GM21360 (cell line): ENCODE results near the gene HAND2.
A peak's percentile ranks its signal among the peaks of the same experiment; 100 is the strongest.

Source experiments
- ATAC-seq: cut with Tn5 transposase; IDR thresholded peaks from one replicate; pipeline ENCODE4 v1.9.1; 2021; ENCODE audit warnings: mild to moderate bottlenecking, moderate library complexity; ENCODE audit not compliant: unreplicated experiment

The HAND2 gene

DNA sequence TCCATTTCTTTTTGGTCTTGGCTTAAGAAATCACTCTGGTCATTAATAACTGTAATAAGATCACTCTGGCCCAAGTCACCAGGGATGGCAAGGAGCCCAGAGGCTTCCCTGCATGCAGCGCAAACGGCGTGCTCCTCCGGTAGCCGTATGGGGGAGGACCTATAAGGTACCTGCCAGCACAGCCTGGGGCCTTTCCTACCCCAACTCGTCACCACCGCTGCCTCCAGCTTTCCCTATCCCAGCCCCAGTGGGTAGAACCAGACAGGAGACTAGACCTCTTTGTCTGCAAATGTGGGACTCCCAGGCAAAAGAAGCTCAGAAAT, 25.9 kb downstream of the HAND2 start:
- ATAC-seq = no peak

- ATAC-seq = no peak
These were observed 26.5 kb downstream of the HAND2 start for GRCh38 chr4:173503330-173504180.

DNA sequence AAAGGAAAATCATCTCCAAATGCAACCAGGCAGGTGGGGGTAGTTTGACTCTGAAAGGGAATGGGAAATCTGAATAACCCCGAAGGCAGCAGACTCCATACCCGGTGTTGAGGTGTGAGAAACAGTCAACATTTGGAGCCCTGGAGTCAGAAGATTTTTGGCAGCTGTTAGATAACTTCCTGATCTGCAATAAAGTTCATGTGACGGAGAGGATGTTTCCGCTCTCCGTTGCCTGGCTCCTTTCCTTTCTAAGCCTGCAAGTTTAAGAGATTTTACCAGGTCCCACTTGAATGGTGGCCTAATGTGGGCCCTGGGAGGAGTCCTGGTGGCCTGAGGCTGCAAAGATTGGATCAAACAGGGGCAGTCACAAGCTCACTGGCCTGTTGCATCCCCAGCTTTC, 27.7 kb downstream of the HAND2 start:
- ATAC-seq = no peak

- ATAC-seq = no peak
These were observed 28.4 kb downstream of the HAND2 start for GRCh38 chr4:173501592-173502150.

GRCh38 chr4:173500841-173501591, 29.0 kb downstream of the HAND2 start:
- no peak for ATAC-seq

DNA sequence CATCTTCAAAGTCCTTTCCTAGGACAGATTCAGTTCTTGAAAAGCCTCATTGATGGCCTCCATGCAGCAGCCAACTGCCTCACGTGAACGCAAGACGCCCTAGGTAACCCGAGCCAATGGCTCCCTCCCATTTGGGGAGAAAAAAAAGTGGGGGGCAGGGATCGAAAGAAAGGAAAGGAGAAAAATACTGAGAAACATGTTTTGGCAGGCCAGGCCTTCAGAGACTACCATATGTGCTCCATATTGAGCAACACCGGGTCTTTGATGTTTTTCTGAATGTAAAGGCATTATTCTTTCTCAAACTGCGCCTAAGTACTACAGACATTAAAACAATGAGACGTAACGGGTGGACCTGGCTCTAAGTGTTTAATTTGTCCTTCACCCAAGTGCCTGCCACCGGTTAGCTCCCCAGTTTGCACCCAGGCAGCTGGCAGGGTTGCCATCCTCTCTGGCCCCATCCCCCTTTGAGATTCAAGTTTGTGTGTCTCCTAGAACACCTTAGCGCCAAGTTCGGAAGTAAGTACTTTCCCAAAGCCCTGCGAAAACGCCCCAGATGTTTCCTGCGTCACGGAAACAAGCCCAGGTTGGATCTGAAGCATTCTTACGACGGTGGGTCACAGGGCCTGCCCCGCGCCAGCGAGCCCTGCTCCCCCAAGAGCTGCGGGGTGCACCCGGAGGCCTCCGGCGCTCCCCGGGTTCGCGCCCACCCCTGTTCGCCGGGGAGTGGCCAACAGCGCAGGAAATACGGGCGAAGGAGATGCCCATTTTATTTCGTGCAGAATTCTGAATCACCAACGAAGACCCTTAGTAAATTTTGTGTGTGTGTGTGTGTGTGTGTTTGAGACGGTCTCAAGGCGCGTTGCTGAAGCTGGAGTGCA, 30.1 kb downstream of the HAND2 start:
- ATAC-seq = no peak

- no peak for ATAC-seq
These were observed 31.3 kb downstream of the HAND2 start for GRCh38 chr4:173498771-173499170.

DNA sequence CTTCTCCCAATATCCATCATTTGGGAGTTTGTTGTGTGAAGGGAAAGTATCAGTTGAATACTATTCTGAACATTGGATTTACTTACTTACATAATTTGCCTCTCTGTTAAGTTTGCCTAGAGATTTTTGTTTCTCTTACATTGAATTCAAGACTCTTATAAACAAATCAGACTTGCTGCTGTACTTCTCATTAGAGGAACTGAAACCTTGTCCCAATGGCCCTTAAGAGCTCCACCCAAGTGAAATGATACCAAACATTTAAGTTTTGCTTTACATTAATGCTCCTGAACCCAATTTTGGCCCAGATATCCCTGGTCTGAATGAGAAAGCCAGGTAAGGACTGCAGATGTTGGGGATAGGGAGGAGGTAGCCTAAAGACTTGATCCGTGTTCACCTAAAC, 32.0 kb downstream of the HAND2 start:
- ATAC-seq = peak; percentile 60

- ATAC-seq = peak; percentile 98
These were observed 35.7 kb downstream of the HAND2 start for GRCh38 chr4:173494013-173494970.

GRCh38 chr4:173493041-173493440, 37.0 kb downstream of the HAND2 start:
- ATAC-seq = no peak

DNA sequence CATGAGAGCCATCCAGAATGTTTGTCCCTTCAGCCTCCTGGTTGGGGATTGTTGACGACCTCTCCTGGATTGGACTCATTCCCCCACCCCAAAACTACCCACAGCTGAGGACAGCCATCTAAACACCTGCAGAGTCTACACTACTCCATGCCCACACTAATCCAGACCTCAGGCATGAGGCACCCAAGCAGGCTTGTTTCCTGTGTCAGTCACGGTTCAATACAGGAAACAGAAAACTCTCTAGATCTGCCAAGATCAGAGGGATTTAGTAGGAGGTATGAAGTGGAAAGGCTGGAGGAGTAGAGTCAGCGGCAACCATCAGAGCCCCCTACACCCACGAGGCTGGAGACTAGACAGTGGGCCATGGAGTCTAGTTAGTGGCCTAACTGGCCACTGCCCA, 37.7 kb downstream of the HAND2 start:
- ATAC-seq = no peak

DNA sequence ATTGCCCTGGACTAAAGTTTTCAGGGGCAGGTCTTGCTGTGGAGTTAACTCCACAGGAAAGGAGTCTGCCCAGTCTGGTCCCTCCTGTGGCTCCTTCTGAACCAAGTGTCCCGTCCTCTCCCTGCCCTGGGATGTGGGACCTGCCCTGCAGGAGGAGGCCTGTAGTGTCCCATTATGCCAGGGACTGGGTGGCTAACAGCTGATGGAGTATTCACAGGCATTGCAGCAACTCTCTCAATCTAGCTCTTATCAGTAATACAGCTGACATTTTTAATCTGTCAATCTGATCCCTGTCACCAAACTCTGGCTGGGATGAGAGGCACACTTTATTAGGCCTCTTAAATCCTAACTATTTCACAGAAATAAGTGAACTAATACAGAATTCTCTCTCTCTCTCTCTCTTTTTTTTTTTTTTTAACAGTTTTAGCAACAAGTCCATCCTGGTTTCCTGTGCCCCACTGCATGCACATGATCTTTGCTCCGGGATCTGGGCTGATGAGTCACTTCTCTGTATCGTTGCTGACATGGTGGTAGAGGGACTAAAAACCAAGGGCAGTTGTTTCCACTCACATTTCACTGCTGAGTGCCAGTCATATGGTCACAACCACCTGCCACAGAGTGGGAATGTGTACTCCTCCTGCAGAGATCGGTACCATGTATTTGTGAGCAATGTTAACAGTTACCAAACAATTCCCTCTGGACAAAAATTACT, 39.1 kb downstream of the HAND2 start:
- no peak for ATAC-seq

DNA sequence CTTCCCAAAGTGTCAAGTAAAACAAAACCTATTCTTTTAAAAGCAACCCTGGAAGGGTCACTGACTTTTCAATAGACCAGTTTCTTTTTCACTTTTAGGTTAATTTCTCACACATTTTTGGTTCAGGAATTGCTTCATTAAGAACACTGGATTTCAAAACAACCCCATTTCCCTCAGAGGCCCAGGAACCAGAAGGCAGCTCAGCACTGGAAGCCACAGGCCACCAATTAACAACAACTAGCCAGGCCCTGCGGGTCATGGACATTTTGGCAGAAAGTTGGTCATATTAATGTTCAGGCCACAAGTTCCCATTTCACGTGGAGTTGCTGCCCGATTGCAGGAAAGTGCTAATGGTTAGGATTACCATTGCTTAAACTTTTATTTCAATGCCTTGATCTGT, 39.8 kb downstream of the HAND2 start:
- ATAC-seq = no peak

GRCh38 chr4:173489514-173489913, 40.5 kb downstream of the HAND2 start:
- no peak for ATAC-seq

- ATAC-seq = no peak
These were observed 41.4 kb downstream of the HAND2 start for GRCh38 chr4:173488656-173489055.

DNA sequence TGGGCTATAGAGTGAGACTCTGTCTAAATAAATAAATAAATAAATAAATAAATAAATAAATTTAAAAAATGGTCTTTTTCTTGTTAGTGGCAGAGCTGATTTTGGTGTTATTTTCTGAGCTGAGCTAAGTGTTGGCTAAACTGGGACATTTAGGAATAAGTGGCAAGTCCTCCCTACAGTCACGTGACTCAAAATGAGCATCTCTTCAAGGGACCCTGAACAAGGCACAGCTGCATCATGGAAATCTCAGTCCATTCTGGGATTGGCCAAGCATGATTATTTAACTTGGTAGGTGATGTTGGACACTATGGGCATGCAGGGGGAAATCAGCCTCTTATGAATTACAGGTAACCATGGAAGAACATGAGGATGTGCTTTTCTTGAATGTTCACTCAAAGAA, 42.0 kb downstream of the HAND2 start:
- no peak for ATAC-seq

DNA sequence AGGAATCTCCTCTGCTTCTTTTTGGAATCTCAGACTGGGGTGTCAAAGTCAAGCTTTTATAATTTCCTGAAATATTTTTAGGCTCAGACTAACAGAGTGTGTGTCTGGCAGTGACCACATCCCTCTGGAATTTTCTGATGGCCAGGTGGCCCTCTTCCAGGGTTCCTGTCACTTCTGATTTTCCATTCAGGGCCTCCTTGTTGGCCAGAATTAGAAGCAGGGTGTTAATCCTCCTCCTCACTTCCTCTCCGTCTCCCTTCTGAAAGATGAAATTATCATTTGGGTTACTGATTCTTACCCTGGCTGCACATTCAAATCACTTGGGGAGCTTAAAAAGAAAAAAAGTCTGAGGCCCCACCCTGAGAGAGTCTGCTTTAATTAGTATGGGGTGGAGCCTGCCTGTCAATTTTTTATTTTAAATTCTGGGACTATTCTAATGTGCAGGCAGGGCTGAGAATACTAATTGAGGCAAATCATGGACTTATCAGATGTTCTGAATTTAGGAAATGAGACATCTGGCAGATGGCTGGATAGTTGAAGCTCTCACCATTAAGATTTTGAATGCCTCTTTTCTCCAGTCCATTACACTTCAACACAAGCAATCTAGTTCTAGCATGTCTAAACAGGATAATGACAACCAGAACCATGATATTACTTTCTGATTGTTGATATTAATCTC, 43.2 kb downstream of the HAND2 start:
- ATAC-seq = no peak

GRCh38 chr4:173485164-173485563, 44.9 kb downstream of the HAND2 start:
- no peak for ATAC-seq
